ENCODE results near the gene MTPN.

MTPN gene, protein sequence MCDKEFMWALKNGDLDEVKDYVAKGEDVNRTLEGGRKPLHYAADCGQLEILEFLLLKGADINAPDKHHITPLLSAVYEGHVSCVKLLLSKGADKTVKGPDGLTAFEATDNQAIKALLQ

DNA sequence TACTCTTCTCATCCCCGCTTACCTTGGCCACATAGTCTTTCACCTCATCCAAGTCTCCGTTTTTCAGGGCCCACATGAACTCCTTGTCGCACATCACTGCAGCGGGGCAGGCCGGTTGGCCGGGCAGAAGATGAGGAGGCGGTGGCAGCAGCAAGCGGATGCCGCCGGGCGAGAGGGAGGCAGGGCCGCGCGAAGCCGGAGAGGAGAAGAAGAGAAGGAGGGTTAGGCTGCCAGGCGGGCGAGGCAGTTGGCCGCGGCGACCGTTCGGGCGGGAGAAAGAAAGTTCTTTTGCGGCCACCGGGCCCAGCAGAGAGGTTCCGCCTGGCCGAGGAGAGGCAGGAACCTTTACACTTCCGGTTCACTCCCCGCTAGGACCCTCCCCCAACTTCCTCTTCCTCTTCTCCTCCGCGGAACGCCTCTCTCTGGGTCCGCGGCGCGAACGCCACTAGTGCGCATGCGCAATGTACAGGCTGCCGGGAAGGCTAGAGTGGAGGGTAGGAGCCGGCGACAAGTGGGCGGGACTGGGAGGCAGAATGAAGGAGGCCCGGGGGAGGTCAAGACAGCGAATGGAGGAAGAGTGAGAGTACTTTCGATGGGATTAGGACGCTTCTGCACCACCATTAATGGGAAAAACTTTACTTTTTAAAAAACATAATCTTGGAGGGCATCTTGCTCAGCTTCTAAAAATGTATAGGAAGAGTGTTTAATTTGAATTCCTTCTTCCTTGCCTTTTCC lies at the start of gene MTPN:
Gene MTPN, minus strand, starts transcription at position 353 of the 735 bp plus-strand sequence. Its CDS starts 259 bp downstream, at position 94.
- DNase-seq, result peak; percentile 34

DNA sequence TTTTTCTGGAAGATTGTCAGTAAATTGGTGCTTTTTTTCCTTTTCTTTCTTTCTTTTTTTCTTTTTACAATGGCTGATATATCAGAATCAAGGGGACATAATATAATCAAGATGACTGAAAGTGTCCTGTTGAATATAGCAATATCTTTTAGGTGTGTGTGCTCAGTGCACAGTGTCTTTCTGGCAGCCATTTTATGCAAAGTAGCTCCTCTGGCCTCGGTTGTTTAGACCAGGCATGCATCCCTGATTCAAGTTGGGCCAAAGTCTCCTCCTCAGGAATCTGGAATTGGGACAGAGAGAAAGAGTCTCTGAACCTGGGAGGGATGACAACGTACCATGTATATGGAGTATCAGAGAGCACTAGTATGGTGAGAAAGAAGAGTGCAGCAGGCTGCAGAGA lies 49.0 kb upstream of the MTPN start:
- no peak for DNase-seq

DNA sequence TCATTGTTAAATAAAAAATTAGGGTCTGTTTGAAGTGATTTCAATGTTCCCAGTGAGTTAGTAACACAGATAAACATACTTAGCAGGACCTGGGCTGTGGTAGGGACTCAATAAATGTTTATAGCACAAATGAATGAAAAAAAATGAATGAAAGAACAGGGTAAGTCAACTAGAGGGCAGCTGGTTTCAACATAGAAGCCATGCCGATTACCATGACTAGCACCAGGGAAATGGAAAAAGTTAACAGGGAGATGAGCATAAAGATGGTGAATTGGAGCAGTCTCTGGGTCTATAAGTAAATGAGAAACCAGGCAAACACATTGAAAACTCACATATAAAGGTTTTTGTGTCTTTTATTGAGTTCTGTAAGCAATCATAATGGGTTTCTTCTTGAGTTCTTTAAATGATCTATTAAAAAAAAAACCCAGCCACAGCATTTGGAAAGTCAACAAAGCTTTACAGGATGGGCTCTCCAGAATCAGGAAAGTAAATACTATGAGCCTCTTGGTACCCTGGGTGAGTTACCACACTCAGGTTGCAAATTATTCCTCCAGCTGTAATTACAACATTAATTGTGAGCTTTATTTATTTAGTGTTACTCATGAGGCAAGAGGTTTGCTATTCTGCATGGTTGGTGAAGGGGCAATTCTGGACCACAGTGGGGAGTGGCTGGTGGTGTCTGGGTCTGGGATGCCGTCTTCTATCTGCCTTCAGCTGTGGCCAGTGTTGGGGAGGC lies 46.1 kb upstream of the MTPN start:
- DNase-seq, result no peak

DNA sequence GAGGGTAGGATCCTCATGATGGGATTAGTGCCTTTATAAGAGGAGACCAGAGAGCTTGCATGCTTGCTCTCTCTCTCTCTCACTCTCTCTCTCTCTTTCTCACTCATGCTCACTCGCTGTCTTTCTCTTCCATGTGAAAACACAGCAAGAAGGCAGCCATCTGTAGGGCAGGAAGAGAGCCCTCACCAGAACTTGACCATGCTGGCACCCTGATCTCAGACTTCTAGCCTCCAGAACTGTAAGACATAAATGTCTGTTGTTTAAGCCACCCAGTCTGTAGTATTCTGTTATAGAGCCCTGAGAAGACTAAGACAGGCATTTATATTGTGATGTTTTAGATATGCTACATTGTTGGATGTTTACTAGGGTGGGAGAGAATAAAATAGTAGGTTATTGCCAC lies 43.4 kb upstream of the MTPN start:
- no peak for DNase-seq

DNA sequence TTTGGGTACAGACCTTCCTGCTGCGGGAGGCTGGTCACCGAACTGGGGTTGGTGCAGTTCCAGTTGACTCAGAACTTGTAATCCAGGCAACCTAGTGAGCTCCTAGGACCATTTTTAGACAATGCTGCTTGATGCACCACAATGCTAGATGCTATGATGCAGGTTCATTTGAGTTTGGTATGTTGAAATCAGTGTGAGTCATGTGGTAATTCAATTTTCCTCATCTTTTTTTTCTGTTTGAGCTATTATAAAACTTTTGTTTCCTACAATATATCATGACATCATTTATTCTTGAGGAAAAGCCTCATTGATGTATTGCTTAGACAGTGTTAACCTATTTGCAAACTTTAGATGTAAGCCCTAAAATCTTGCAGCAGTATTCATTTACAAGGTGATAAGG lies 40.9 kb upstream of the MTPN start:
- no peak for DNase-seq

DNA sequence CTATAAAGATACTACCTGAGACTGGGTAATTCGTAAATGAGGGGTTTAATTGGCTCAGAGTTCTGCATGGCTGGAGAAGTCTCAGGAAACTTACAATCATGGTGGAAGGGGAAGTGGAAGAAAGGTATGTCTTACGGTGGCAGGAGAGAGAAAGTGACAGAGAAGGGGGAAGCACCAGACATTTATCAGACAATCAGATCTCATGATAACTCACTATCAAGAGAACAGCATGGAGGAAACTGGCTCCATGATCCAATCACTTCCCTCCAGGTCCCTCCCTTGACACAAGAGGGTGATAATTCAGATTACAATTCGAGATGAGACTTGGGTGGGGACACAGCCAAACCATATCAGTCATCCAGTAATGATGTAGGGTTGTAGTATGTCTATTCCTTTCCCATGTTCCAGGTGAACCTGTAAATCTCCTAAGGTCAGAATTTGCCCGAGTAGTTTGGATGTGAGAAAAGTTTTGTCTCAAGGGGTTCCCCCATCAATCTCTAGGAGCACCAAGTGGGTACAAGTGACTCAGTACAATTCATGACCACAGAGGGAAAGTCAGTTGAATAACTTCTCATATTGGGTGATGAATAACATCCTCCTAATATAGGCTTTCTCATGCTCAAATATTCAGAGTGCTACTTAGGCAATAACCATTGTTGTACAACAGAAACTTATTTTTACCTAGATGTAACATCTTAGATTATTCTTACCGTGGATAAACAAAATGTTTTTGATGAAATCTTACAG lies 39.7 kb upstream of the MTPN start:
- no peak for DNase-seq

DNA sequence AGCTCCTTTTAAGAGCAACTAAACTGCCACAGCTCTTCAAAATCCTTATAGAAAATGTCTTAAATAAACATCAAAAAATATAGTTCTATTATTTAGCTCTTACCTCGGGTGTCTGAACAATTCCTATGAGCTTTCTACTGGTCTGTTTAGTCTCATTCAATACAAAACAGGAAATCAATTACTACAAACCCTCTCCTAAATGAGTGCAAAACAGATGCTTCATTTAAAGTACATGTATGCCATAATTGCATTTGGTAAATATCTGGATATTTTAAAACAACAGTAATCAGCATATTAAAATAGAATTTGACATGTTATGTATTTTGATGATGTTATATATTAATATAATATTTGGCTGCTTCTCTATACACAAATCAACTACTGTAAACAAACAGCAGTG lies 38.5 kb upstream of the MTPN start:
- no peak for DNase-seq

DNA sequence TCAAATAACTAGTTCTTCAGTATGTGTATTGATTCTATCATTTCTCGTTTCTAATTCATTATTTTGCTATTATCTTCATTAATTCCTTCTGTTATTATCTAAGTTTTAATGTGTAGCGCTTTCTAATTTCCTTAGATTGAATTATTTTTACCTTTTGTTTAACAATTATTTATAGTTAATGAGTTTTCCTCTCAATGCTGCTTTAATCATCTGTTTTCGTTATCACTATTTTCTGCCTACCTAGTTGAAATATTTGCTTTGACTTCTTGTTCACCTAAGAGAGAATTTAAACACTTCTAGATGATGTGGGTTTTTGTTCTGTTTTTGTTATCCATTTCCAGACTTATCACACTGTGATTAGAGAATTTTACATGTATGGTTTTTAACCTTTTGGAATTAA lies 37.5 kb upstream of the MTPN start:
- no peak for DNase-seq

DNA sequence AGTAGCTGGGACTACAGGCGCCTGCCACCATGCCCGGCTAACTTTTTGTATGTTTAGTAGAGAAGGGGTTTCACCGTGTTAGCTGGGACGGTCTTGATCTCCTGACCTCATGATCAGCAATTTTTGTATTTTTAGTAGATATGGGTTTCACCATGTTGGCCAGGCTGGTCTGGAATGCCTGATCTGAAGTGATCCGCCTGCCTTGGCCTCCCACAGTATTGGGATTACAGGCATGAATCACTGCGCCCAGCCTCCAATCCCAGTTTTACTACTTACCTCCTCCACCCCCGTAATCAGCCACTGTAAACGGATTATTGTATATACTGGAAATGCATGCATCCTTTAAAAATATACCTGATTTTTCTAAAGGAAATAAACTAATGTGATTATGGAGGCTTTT lies 35.1 kb upstream of the MTPN start:
- no peak for DNase-seq

DNA sequence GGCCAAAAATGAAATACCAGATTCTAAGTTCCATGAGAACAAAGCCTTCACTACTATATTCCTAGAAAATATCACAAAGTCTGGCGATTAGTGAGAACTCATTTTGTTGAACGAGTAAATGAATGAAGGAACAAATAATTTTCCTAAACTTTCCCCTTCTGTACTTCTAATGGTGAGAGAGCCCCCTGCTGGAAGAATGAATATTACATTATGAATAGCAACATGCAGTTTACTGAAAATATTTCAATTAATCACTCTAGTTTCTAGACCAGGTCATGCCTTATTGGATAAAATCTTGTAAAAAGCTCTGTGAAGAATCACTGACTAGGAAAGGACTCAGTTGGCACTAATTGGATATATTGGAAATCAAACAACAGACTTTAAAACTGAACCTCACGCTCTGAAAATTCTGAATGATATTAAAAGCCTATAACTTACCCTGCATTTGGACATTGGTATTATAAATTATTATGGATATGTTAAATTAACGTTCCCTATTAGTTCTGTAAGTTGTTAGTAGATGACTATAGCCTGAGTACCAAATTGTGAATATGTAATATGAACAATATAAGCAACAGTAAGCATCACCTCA lies 32.4 kb upstream of the MTPN start:
- DNase-seq, result no peak

DNA sequence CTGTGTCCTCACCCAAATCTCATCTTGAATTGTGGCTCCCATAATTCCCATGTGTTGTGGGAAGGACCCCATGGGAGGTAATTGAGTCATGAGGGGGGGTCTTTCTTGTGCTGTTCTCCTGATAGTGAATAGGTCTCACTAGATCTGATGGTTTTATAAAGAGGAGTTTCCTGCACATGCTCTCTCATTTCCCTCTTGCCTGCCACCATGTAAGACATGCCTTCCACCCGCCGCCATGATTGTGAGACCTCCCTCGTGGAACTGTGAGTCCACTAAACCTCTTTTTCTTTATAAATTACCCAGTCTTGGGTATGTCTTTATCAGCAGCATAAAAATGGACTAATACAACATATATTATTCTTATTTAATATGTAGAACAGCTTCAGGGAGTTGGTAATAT lies 29.0 kb upstream of the MTPN start:
- no peak for DNase-seq

DNA sequence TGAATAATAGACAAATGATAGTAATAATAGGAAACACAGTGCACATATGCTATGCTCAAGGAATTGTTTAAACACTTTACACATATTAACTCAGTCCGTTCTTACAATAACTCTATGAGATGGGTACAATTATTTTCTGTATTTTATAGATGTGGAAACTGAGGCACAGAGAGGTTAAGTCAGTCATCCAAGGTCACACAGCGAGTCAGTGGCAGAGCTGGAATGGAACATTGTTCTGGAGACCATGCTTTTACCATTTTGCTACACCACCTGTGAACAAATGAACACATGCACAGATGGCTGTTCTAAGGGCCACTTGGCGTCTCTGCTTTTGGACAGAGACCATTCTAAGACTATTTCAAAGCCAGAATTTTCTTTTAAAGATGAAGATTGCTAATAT lies 26.9 kb upstream of the MTPN start:
- no peak for DNase-seq

DNA sequence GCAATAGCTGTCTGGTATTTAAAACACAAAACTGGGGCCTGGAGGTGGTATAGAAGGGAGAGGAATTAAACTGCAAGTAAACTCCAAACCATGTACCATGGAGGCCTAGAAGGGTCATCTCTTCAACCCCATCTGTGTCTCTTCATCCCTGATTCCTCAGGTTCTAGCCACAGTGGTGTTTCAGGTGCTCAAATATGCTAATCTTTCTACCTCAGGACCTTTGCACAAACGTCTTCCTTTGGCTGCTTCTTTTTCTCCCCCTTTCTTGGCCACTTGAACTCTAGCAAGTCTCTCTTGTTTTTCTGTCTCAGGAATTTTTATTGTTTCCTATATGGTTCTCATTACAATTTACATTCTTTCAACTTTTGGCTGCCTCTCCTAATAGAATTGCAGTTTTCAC lies 25.6 kb upstream of the MTPN start:
- no peak for DNase-seq

DNA sequence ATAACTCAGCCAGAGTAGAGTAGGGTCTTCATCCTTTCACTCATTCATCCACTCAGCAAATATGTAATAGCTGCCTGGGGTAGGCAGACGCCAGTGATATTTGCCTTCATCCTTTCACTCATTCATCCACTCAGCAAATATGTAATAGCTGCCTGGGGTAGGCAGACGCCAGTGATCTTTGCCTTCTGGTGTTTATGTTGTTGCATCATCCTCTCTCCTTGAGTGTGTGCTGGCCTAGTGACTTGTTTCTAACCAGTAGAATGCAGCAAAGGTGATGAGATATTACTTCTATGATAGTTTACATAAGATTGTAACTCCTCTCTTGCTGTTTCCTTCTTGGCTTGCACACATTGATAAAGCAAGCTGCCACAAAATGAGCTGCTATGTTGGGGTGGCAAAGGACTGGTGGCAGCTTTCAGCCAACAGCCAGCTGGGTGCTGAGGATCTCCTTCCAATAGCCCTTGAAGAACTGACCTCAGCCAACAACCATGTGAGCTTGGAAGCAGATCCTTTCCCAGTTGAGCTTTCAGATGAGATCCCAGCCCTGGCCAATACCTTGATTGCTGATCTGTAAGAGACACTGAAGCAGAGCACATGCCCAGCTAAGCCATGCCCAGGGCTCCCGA lies 23.2 kb upstream of the MTPN start:
- DNase-seq, result no peak

DNA sequence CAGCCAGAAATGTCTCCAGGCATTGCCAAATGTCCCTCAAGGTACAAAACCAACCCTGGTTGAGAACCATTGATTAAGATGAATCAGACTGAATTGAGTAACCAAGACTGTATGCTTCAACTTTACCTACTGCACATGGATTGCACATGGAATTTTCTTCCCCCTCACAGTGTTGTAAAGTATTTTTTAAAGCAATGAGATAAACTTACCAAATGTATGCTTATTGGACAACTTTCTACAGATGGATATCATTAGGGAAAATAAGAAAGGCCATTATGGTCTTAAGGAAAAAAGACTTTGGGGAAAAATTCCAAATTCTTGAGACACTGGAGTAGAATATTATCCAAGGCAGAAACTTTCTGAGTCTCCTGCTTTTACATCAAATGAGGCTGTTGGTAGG lies 20.9 kb upstream of the MTPN start:
- DNase-seq, result no peak

DNA sequence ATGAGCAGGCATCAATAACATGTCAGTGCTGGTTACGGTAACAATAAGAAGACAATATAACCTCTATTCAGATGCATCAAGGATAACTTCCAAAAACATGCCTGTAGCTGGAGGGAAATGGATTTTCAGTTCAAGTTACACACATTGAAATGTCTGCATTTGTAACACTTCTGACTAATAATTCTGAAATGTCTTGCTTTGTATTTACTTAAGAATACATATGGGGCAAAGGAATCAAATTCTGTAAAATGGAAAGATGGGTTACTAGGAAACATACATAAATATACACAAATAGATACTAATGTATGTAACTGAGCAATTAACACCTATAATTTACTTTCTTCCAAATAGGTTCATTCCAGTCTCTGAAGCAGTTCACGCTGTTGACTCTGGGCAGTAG lies 18.6 kb upstream of the MTPN start:
- no peak for DNase-seq

DNA sequence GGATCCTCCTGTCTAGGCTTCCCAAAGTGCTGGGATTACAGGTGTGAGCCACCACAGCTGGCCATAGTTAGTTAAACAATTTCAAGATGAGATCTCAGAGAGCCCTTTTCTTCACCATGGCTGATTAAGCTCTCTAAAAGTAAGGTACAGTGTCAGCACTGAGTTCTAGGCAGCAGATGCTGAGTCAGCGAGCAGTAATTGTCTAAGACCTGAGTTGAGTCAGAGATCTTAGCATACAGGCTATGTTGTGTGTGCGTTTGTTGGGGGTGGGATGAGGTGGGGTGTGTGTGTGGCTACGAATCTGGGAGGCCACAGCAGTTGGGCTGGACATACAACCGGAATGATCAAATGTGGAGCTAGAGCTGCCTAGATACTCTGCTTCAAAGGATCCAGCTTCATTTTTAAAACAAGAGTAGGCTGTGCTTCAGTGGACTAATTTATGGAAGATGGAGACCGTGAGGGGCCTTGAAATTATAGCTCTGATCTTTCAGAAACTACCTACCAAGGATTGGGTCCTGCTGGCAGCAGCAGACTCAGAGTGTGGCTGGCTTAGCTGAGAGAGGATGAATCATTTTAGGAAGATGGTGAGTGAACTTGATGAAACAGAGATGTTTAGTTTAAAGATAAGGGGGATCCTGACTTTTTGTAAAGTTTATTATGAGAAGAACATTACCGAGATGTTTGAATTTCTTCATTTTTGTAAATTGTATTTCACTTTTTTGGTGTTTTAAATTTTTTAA lies 17.5 kb upstream of the MTPN start:
- DNase-seq, result no peak

DNA sequence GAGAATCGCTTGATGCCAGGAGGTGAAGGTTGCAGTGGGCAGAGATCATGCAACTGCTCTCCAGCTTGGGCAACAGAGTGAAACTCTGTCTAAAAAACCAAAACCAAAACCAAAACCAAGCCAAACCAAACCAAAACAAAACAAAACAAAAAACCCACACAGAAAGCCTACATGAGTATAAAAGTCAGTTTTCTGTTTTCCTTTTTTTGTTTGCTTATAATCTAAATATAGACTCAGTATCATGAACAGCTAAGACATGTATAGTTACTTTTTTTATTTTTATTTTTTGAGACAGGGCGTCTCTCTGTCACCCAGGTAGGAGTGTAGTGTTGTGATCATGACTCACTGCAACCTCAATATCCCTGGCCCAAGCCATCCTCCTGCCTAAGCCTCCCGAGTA lies 16.8 kb upstream of the MTPN start:
- DNase-seq, result no peak

DNA sequence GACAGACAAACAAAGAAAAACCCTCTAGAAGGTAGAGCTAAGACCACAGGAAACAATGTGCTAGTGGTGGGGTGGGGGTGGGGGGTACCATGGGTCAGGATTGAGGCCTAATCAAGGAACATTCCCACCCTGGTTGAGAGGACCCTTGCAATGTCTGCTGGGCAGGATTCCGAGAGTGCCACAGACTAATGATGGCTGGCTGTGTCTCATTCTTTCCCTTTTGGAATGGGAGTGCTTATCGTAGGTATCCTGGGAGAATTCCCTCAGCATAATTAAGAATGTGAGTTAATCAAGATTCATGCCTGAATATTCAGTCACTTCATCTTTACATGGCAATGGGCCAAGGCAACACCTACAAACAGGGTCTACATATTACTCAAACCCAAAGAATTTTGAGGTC lies 14.7 kb upstream of the MTPN start:
- no peak for DNase-seq

DNA sequence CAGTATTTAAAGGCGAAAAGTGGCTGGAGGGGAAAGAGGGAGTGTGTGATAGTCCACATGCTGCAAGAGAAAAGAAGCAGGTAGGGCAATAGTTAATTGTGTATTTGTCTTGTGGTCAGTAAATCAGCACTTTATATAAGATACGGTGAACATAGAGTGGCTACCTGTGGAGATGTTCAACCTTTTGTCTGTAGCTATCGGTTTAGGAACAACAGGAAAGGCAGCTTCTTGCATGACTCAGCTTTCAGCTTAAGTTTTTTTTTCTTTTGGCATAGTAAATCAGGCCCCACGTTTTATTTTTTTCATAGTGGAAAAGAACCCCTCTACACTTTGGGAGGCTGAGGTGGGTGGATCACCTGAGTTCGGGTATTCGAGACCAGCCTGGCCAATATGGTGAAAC lies 14.2 kb upstream of the MTPN start:
- DNase-seq, result no peak

DNA sequence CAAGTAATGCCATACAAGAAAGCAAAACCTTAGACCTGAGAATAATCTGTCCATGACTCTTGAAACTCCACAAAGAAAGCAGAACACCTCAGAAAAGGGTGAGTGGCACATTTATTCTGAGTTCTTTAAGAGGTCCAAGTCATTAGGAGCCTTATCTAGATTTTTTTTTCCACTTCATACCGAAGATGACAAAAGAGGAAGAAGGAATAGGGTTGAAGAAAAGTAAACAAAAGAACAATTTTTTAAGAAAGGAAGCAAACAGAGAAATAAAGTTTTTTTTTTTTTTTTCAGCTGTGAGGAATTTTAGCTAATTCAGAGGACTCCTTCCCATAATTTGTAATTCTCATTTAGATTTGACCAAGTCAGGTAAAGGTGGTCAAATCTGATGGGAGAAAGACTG lies 13.1 kb upstream of the MTPN start:
- DNase-seq, result no peak

Data from cortex of kidney (tissue), 1 donor.